DOHH2 (cell line): Measurements from ENCODE around the gene PRRT1.

ENCODE experiments used
- H3F3A ChIP-seq: fragments of 200-600 bp; sonication (generic), shearing (Covaris generic); 2 replicates; pipeline ENCODE4 v1.6.0; 2016; ENCODE audit warnings: antibody characterized with exemption, mild to moderate bottlenecking; ENCODE audit not compliant: control insufficient read depth, insufficient read depth
- H3K27ac ChIP-seq: fragments of 200-600 bp; sonication (generic); 2 replicates; pipeline ENCODE4 v1.5.1; 2014; ENCODE audit warnings: low read depth, mild to moderate bottlenecking, low read length, moderate library complexity
- H3K27me3 ChIP-seq: fragments of 200-600 bp; sonication (generic); 2 replicates; pipeline ENCODE4 v1.6.1; 2014; ENCODE audit warnings: mild to moderate bottlenecking, low read length, mixed read lengths; ENCODE audit not compliant: control insufficient read depth
- H3K36me3 ChIP-seq: fragments of 200-600 bp; sonication (generic); 2 replicates; pipeline ENCODE4 v1.6.1; 2014; ENCODE audit warnings: mild to moderate bottlenecking, low read length, moderate library complexity, mixed read lengths; ENCODE audit not compliant: control insufficient read depth
- H3K4me1 ChIP-seq: fragments of 200-600 bp; sonication (generic); 2 replicates; pipeline ENCODE4 v1.6.1; 2014; ENCODE audit warnings: mild to moderate bottlenecking, low read length, mixed read lengths; ENCODE audit not compliant: control insufficient read depth
- H3K4me2 ChIP-seq: fragments of 200-600 bp; sonication (generic); 2 replicates; pipeline ENCODE4 v1.6.0; 2014; ENCODE audit warnings: mild to moderate bottlenecking, low read length, moderate library complexity
- H3K4me3 ChIP-seq: fragments of 200-600 bp; sonication (generic); 2 replicates; pipeline ENCODE4 v1.5.1; 2014; ENCODE audit warnings: mild to moderate bottlenecking, low read length, mixed read lengths
- H3K79me2 ChIP-seq: fragments of 200-600 bp; sonication (generic); 2 replicates; pipeline ENCODE4 v1.6.1; 2014; ENCODE audit warnings: mild to moderate bottlenecking, low read length, mixed read lengths; ENCODE audit not compliant: control insufficient read depth
- H3K9me2 ChIP-seq: fragments of 200-600 bp; sonication (generic); replicated peaks from 2 replicates; pipeline ENCODE4 v1.6.1; 2014; ENCODE audit warnings: mild to moderate bottlenecking, low read length, mixed read lengths; ENCODE audit not compliant: control insufficient read depth
- H3K9me3 ChIP-seq: fragments of 200-600 bp; sonication (generic); 2 replicates; pipeline ENCODE4 v1.6.1; 2014; ENCODE audit warnings: antibody characterized with exemption, low read length, mixed read lengths; ENCODE audit not compliant: control insufficient read depth, insufficient read depth
- H4K20me1 ChIP-seq: fragments of 200-600 bp; sonication (generic); 2 replicates; pipeline ENCODE4 v1.6.0; 2014; ENCODE audit warnings: low read depth, mild to moderate bottlenecking, antibody characterized with exemption, low read length, moderate library complexity; ENCODE audit not compliant: control insufficient read depth, insufficient read depth
- CTCF ChIP-seq: fragments of 200-600 bp; sonication (generic); IDR thresholded peaks from one replicate; pipeline ENCODE4 v1.5.1; 2014; ENCODE audit warnings: antibody characterized with exemption, mild to moderate bottlenecking, low read depth, low read length; ENCODE audit not compliant: poor library complexity, severe bottlenecking
- EZH2phosphoT487 ChIP-seq: fragments of 200-600 bp; sonication (generic); IDR thresholded peaks from 2 replicates; pipeline ENCODE4 v1.6.1; 2017; ENCODE audit warnings: borderline replicate concordance, mild to moderate bottlenecking, antibody characterized with exemption, low read length, moderate library complexity, mixed read lengths

The PRRT1 gene

GRCh38 chr6:32120573-32121059, 31.1 kb downstream of the PRRT1 start:
- peaks cover 75% of the 10 kb centered on the region for H3K36me3 ChIP-seq

DNA sequence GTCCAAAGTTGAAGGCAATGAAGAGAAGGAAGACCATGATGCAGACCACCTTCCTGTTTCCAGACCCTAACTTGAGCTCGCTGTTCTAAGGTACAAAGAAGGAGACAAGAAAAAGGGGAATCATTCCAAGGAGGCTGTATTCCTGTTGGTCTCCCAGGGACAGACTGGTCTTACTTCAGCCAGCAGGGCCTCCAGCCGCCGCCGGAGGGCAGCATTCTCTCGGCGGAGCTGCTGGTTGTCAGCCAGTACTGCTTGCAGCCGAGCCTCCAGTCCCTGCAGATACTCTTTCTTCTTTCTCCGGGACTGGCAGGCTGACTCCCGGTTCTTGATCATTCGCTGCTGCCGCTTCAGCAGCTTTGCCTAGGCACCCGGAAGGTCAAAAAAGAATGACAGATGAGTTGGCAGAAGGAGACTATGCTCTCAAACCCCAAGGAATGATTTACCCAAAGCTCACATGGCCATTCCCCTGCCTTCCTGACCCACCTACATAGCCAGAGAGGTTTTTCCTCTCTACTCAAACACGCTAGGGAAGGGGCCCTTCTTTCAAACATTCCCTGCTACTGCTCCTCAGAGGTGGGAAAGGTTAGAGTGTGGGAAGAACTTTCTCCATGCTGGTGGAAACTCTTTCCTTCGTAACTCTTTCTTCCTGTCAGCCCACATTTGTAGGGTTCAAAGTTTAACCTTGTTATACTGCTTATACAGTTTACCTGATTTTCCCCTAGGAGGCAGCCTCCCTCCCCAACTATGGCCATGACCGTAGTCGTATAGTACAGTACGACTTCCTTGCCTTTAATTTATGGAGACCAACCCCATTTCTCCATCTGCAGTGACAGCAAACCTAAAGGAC, 32.7 kb downstream of the PRRT1 start:
- Histone ChIP-seq H3K36me3 (peaks cover 66% of the 10 kb centered on the region), H3K79me2 (peaks cover 3% of the 10 kb centered on the region; the same call in 1 of the 2 replicates), H3K27ac (0 out of 2 replicates have a peak overlapping the region, but pooled peaks have one; percentile 2), H3K27me3 (no peaks in the 10 kb centered on the region), H3F3A (peaks cover 4% of the 10 kb centered on the region; the same call in 1 of the 2 replicates), H3K4me1 (peaks cover 7% of the 10 kb centered on the region), H4K20me1 (0 out of 2 replicates have a peak, but pooled peaks cover 3% of the 10 kb centered on the region), H3K9me2 (no peaks in the 10 kb centered on the region), H3K4me2 (0 out of 2 replicates have a peak overlapping the region, but pooled peaks have one; percentile 2), H3K9me3 (no peaks in the 10 kb centered on the region), H3K4me3 (no peak overlapping the region)
- TF ChIP-seq CTCF (peak; percentile 85), EZH2phosphoT487 (no peak)

More at GRCh38 chr6:32120573-32121059, 31.1 kb downstream of the PRRT1 start:
- Histone ChIP-seq H3K9me2 (no peaks in the 10 kb centered on the region), H3K4me3 (no peak overlapping the region), H3K27me3 (no peaks in the 10 kb centered on the region), H3K4me2 (no peak overlapping the region), H4K20me1 (0 out of 2 replicates have a peak, but pooled peaks cover 3% of the 10 kb centered on the region), H3F3A (peaks cover 4% of the 10 kb centered on the region; the same call in 1 of the 2 replicates), H3K9me3 (no peaks in the 10 kb centered on the region), H3K27ac (no peak overlapping the region), H3K79me2 (peaks cover 3% of the 10 kb centered on the region), H3K4me1 (peaks cover 7% of the 10 kb centered on the region)
- TF ChIP-seq CTCF (no peak), EZH2phosphoT487 (no peak)

GRCh38 chr6:32117461-32117860, 34.3 kb downstream of the PRRT1 start:
- H3K27ac ChIP-seq = no peak overlapping the region
- peaks cover 58% of the 10 kb centered on the region for H3K36me3 ChIP-seq
- H3F3A ChIP-seq = peaks cover 4% of the 10 kb centered on the region; the same call in 1 of the 2 replicates
- no peaks in the 10 kb centered on the region for H3K9me3 ChIP-seq
- no peaks in the 10 kb centered on the region for H3K9me2 ChIP-seq
- H3K4me1 ChIP-seq = peaks cover 7% of the 10 kb centered on the region
- TF ChIP-seq EZH2phosphoT487 (no peak), CTCF (no peak)
- no peak overlapping the region for H3K4me2 ChIP-seq
- H4K20me1 ChIP-seq = 0 out of 2 replicates have a peak, but pooled peaks cover 3% of the 10 kb centered on the region
- no peak overlapping the region for H3K4me3 ChIP-seq
- H3K27me3 ChIP-seq = no peaks in the 10 kb centered on the region
- H3K79me2 ChIP-seq = no peaks in the 10 kb centered on the region
